Karpas-422 (cell line): ENCODE data around the gene IFTAP. TPM values are rescaled to one million over a fixed set of nuclear protein-coding genes. Genes with fewer than 3 reads are reported as not detected.
A peak's percentile ranks its signal among the peaks of the same experiment; 100 is the strongest.
"Not testable (repeated sequence)": the region's sequence is repeated elsewhere in the genome, so short reads cannot be mapped to it uniquely, and the experiment has no call there.

ENCODE experiments used
- DNase-seq: peaks from one replicate; pipeline ENCODE4 v3.0.0-alpha.2; 2015
- H2AFZ ChIP-seq: fragments of 200-600 bp; sonication (generic); 2 replicates; pipeline ENCODE4 v1.6.1; 2014; ENCODE audit warnings: antibody characterized with exemption, low read length, mixed read lengths
- H3K27ac ChIP-seq: fragments of 200-600 bp; sonication (generic); 2 replicates; pipeline ENCODE4 v1.5.1; 2014; ENCODE audit warnings: mild to moderate bottlenecking, low read length, moderate library complexity
- H3K27me3 ChIP-seq: fragments of 200-600 bp; sonication (generic); 2 replicates; pipeline ENCODE4 v1.6.1; 2014; ENCODE audit warnings: low read length, mixed read lengths
- H3K36me3 ChIP-seq: fragments of 200-600 bp; sonication (generic); 2 replicates; pipeline ENCODE4 v1.6.1; 2014; ENCODE audit warnings: low read length, mixed read lengths; ENCODE audit not compliant: insufficient read depth
- H3K4me1 ChIP-seq: fragments of 200-600 bp; sonication (generic); 2 replicates; pipeline ENCODE4 v1.6.1; 2014; ENCODE audit warnings: mild to moderate bottlenecking, low read length, mixed read lengths
- H3K4me2 ChIP-seq: fragments of 200-600 bp; sonication (generic); 2 replicates; pipeline ENCODE4 v1.6.1; 2014; ENCODE audit warnings: low read length, low read depth, mild to moderate bottlenecking; ENCODE audit not compliant: poor library complexity, severe bottlenecking
- H3K4me3 ChIP-seq: fragments of 200-600 bp; sonication (generic); 2 replicates; pipeline ENCODE4 v1.5.1; 2014; ENCODE audit warnings: mild to moderate bottlenecking, antibody characterized with exemption, low read length, mixed read lengths
- H3K79me2 ChIP-seq: fragments of 200-600 bp; sonication (generic); 2 replicates; pipeline ENCODE4 v1.6.1; 2014; ENCODE audit warnings: mild to moderate bottlenecking, low read length, mixed read lengths
- H3K9ac ChIP-seq: fragments of 200-600 bp; sonication (generic); 2 replicates; pipeline ENCODE4 v1.6.0; 2014; ENCODE audit warnings: low read length
- H3K9me2 ChIP-seq: fragments of 200-600 bp; sonication (generic), shearing (Covaris generic); replicated peaks from 2 replicates; pipeline ENCODE4 v1.6.0; 2014; ENCODE audit warnings: mild to moderate bottlenecking, low read length, moderate library complexity; ENCODE audit not compliant: insufficient read depth
- H3K9me3 ChIP-seq: fragments of 300-700, 200-600 bp; sonication (generic); 2 replicates; pipeline ENCODE4 v1.6.1; 2014; ENCODE audit warnings: low read length, mixed read lengths
- H4K20me1 ChIP-seq: fragments of 200-600 bp; sonication (generic); 2 replicates; pipeline ENCODE4 v1.6.1; 2014; ENCODE audit warnings: mild to moderate bottlenecking, antibody characterized with exemption, low read length, low read depth; ENCODE audit not compliant: insufficient read depth
- total RNA-seq: library from RNA; depleted of rRNA; stranded (reverse); fragments of >200 nt; shearing (Covaris generic); gene quantifications from 2 replicates; pipeline ENCODE4 v1.2.3, GENCODE V29; 2014; ENCODE audit warnings: low replicate concordance; rRNA removed

IFTAP gene
- total RNA-seq, result not detected in 2 replicates

- H3K4me2 ChIP-seq, result no peak within 1 kb of the TSS
- no peak for DNase-seq
Observed at GRCh38 chr11:36594316-36594989, at the start of gene IFTAP. Gene IFTAP, plus strand, starts transcription at chr11:36594502. Its CDS starts 15,602 bp downstream, at chr11:36610104.

DNA sequence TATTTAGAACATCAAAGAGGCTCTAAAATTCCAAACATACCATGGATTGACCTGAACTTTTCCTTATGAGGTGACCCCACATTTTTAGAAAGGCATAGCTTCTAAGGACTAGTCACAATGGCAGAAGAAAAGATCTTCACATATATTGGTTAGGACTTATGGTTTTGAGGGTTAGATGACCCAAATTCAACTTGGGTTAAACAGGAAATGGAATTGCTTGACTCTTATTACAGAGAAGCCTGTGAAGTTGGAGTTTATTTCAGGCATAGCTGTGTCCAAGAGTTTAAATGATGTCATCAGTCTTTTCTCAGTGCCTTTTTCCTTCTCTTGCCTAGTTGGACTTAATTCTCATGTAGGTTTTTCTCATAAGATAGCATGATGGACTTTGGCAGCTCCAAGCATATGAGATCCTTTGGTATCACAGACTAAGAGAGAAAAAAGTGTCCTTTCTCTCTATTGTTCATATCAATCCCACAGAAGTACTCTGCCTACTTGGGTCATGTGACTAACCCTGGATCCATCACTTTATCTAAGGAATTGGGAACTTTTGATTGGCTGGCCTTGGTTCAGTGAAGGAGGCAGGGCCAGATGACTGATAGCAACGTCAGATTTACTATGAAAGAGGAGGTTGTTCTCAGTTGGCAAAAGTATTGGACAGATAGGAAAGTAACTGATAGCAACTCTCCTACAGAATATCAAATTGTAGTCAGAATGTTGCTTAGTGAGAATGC, 43.8 kb upstream of the IFTAP start:
- H3K4me2 ChIP-seq, result no peak overlapping the region
- no peaks in the 10 kb centered on the region for H3K9me2 ChIP-seq
- no peaks in the 10 kb centered on the region for H3K79me2 ChIP-seq
- H2AFZ ChIP-seq, result no peak overlapping the region
- H3K4me1 ChIP-seq, result no peaks in the 10 kb centered on the region
- H3K36me3 ChIP-seq, result no peaks in the 10 kb centered on the region
- no peaks in the 10 kb centered on the region for H3K9me3 ChIP-seq
- no peak overlapping the region for H3K4me3 ChIP-seq
- H3K27ac ChIP-seq, result no peak overlapping the region
- no peaks in the 10 kb centered on the region for H4K20me1 ChIP-seq
- H3K27me3 ChIP-seq, result no peaks in the 10 kb centered on the region
- no peak for DNase-seq
- H3K9ac ChIP-seq, result no peak overlapping the region

More at GRCh38 chr11:36594316-36594989, at the start of gene IFTAP:
- Histone ChIP-seq H3K9me2 (no peaks in the 10 kb centered on the region), H4K20me1 (no peaks in the 10 kb centered on the region), H3K4me3 (no peak within 1 kb of the TSS), H3K27me3 (no peaks in the 10 kb centered on the region), H2AFZ (no peak within 1 kb of the TSS), H3K9me3 (no peaks in the 10 kb centered on the region), H3K79me2 (no peaks in the 10 kb centered on the region), H3K27ac (no peak within 1 kb of the TSS), H3K36me3 (no peaks in the 10 kb centered on the region), H3K9ac (no peak within 1 kb of the TSS), H3K4me1 (no peaks in the 10 kb centered on the region)

- H3K79me2 ChIP-seq, H4K20me1 ChIP-seq, H3K36me3 ChIP-seq, H3K9me3 ChIP-seq, H3K4me2 ChIP-seq, H3K27me3 ChIP-seq, DNase-seq, H3K9ac ChIP-seq, H2AFZ ChIP-seq, H3K4me1 ChIP-seq, H3K27ac ChIP-seq, H3K4me3 ChIP-seq, H3K9me2 ChIP-seq: not testable (repeated sequence)
Observed at GRCh38 chr11:36557390-36557789, 36.9 kb upstream of the IFTAP start.

- Histone ChIP-seq H3K36me3 (no peaks in the 10 kb centered on the region), H3K79me2 (no peaks in the 10 kb centered on the region), H2AFZ (no peak overlapping the region), H3K27ac (no peak overlapping the region), H3K27me3 (no peaks in the 10 kb centered on the region), H3K9me2 (no peaks in the 10 kb centered on the region), H3K4me2 (no peak overlapping the region), H3K4me1 (no peaks in the 10 kb centered on the region), H3K9me3 (no peaks in the 10 kb centered on the region), H3K9ac (no peak overlapping the region), H4K20me1 (no peaks in the 10 kb centered on the region), H3K4me3 (no peak overlapping the region)
- DNase-seq, result no peak
Observed at GRCh38 chr11:36557991-36558390, 36.3 kb upstream of the IFTAP start.

- Histone ChIP-seq H3K9ac (no peak overlapping the region), H3K4me1 (no peaks in the 10 kb centered on the region), H3K79me2 (no peaks in the 10 kb centered on the region), H3K4me3 (no peak overlapping the region), H3K27ac (no peak overlapping the region), H3K4me2 (no peak overlapping the region), H3K36me3 (no peaks in the 10 kb centered on the region), H3K9me3 (no peaks in the 10 kb centered on the region), H3K9me2 (no peaks in the 10 kb centered on the region), H2AFZ (no peak overlapping the region), H3K27me3 (no peaks in the 10 kb centered on the region), H4K20me1 (no peaks in the 10 kb centered on the region)
- no peak for DNase-seq
Observed at GRCh38 chr11:36558571-36559413, 35.5 kb upstream of the IFTAP start.

DNA sequence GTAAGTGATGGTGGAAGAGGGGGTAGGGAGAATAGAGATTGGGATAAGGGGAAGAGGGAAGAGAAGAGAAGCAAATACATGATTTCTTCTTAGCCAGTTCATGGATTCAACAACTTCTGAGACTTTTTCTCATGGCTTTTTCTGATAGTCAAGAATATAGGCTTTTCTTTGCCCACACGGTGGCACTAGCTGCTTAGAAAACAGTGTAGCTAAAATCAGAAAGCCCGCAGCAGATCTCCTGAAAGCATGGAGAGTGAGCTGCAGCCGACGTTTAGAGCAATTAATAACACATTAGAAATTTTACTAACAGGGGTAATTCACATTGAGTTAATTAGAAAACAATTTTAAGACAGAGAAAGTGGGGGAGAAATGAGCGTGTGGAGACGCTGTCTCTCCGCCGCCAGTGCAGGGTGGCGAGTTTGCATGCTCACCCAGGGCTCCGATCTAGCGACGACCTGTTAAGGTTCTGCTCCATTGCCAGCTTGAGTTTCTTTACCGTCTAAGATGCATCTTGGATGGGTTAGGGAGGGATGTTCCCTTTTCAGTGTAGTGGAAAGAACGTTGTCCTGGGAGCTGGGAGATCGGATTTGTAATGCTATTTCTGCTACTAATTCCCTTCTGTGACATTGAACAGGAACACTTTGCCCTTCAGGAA, 29.8 kb upstream of the IFTAP start:
- no peaks in the 10 kb centered on the region for H4K20me1 ChIP-seq
- no peak overlapping the region for H2AFZ ChIP-seq
- no peaks in the 10 kb centered on the region for H3K9me2 ChIP-seq
- no peaks in the 10 kb centered on the region for H3K79me2 ChIP-seq
- peak overlapping the region; percentile 35 for H3K4me2 ChIP-seq
- H3K27ac ChIP-seq, result no peak overlapping the region
- no peaks in the 10 kb centered on the region for H3K36me3 ChIP-seq
- DNase-seq, result peak; percentile 85
- H3K27me3 ChIP-seq, result no peaks in the 10 kb centered on the region
- no peaks in the 10 kb centered on the region for H3K4me1 ChIP-seq
- no peak overlapping the region for H3K4me3 ChIP-seq
- no peaks in the 10 kb centered on the region for H3K9me3 ChIP-seq
- no peak overlapping the region for H3K9ac ChIP-seq

DNA sequence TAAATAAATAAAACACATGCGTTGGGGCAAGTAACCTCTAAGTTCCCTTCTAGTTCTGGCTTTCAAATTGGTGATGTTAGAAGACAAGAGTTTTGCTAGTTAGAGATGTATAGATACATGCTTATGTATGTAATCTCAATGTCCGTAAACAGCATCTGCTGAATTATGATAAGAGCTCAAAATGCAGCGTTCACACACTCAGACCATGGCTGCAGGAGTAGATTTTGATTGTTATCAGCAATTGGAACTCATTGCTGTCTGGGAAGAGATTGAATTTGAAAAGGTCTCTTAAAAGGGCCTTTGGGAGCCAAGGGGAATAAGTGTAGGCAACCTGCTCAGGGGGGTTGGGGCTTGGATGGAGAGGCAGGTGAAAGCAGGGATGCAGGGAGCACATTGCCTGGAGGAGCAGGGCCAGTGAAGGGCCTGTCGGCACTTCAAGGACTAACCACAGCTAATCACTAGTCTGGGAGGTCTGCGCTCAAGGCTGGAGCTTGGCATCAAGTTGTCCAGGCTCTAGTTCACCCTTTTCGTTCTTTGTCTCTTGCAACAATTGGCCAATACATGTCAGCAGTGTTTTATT, 29.2 kb upstream of the IFTAP start:
- no peaks in the 10 kb centered on the region for H3K9me2 ChIP-seq
- H3K4me1 ChIP-seq, result no peaks in the 10 kb centered on the region
- H3K9me3 ChIP-seq, result no peaks in the 10 kb centered on the region
- H3K79me2 ChIP-seq, result no peaks in the 10 kb centered on the region
- H3K4me3 ChIP-seq, result no peak overlapping the region
- H3K36me3 ChIP-seq, result no peaks in the 10 kb centered on the region
- H4K20me1 ChIP-seq, result no peaks in the 10 kb centered on the region
- no peak overlapping the region for H3K4me2 ChIP-seq
- H3K27me3 ChIP-seq, result no peaks in the 10 kb centered on the region
- no peak for DNase-seq
- H3K9ac ChIP-seq, result no peak overlapping the region
- H3K27ac ChIP-seq, result no peak overlapping the region
- H2AFZ ChIP-seq, result no peak overlapping the region
